GM18861 (cell line): Measurements from ENCODE around the gene LHX4.

Experiments used
- ATAC-seq: cut with Tn5 transposase; IDR thresholded peaks from one replicate; pipeline ENCODE4 v1.9.1; 2021; ENCODE audit not compliant: unreplicated experiment

The LHX4 gene

GRCh38 chr1:180256341-180257027 lies 26.4 kb downstream of the LHX4 start:
- ATAC-seq, result no peak

DNA sequence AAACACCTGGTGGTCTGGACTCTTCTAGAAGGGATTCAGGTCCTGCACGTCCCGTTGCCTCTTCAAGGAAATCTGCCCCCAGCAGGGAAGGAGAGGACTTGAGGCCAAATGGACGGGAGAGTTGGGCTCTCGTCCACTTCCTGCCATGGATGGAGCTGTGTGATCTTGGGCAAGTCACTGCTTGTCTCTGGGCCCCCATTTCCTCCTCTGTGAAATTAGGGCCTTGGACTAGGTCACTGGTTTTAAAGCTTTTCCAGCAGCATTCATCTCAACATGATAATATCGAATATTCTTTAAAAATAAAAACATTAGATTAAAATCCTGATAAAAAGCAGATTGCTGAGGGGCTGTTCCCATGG lies 26.9 kb downstream of the LHX4 start:
- no peak for ATAC-seq

GRCh38 chr1:180257486-180257885 lies 27.4 kb downstream of the LHX4 start:
- ATAC-seq, result no peak

- ATAC-seq, result no peak
Measured at GRCh38 chr1:180258290-180258689, 28.2 kb downstream of the LHX4 start.

DNA sequence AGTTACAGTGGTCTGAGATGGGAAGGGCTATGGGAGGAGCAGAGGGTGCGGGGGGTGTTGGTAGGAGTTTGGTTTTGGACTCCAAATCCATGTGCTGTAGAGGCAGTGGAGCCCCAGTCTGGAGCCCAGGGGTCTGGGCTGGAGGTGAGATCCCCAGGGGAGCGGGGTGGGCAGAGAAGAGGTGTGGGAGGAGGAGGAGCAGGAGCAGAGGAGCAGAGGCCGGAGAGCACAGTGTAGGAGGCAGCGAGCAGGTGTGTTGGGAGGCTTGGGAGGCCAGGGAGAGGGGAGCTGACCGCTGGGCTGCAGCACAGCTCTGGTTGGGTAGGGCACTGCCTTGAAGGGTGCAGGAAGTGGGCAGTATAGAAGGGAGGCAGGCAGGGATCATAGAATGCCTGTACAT lies 28.9 kb downstream of the LHX4 start:
- no peak for ATAC-seq

GRCh38 chr1:180259431-180260338 lies 29.6 kb downstream of the LHX4 start:
- no peak for ATAC-seq

- no peak for ATAC-seq
Measured at GRCh38 chr1:180260541-180260940, 30.5 kb downstream of the LHX4 start.

GRCh38 chr1:180261030-180261429 lies 31.0 kb downstream of the LHX4 start:
- ATAC-seq, result no peak

DNA sequence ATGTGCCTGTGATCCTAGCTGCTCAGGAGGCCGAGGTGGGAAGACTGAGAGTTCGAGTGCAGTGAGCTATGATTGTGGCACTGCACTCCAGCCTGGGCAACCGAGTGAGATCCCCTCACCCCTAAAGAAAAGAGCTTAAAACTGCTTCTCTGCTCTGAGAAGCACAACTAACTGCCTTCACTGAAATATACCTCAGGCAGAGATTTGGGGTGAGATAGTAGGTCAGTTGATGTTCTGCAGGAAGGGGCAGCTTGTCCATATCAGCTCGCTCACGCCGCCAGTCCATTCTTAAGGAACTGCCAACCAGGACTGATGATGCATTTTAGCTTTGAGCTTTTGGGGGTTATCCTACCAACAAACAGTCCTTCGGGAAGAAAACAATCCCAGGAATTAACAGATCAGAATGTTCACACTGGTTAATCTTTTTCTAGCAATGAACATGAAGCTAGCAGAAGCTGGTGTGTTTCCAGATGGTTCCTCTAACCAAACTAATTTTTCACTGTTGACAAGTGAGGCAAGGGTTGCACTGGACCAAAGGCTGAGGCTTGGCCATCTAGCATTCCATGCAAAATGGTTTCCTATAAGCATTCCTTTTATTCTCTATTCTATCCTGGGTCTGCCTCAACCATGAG lies 31.6 kb downstream of the LHX4 start:
- ATAC-seq, result no peak

- ATAC-seq, result no peak
Measured at GRCh38 chr1:180262628-180263488, 32.8 kb downstream of the LHX4 start.

GRCh38 chr1:180264595-180264994 lies 34.5 kb downstream of the LHX4 start:
- no peak for ATAC-seq

DNA sequence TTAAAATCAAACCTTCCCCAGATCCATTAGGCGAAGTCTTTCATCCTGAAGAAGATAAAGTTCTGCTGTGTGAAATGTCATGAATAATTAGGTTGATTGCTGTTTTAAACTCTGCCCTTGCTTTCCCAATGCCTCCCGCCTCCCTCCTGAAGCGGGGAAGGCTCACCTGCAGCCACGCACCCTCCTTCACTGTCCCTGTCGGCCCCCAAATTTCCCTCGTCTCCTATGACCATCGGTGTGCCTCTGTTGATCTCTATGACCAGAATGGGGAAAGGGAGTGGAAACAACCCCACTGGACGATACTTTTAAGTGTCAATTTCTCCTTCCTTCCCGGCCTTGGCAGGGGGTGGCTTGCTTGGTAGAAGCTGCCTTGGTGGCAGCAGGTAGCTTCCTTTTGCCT lies 35.1 kb downstream of the LHX4 start:
- ATAC-seq, result no peak

- no peak for ATAC-seq
Measured at GRCh38 chr1:180265871-180266270, 35.8 kb downstream of the LHX4 start.

DNA sequence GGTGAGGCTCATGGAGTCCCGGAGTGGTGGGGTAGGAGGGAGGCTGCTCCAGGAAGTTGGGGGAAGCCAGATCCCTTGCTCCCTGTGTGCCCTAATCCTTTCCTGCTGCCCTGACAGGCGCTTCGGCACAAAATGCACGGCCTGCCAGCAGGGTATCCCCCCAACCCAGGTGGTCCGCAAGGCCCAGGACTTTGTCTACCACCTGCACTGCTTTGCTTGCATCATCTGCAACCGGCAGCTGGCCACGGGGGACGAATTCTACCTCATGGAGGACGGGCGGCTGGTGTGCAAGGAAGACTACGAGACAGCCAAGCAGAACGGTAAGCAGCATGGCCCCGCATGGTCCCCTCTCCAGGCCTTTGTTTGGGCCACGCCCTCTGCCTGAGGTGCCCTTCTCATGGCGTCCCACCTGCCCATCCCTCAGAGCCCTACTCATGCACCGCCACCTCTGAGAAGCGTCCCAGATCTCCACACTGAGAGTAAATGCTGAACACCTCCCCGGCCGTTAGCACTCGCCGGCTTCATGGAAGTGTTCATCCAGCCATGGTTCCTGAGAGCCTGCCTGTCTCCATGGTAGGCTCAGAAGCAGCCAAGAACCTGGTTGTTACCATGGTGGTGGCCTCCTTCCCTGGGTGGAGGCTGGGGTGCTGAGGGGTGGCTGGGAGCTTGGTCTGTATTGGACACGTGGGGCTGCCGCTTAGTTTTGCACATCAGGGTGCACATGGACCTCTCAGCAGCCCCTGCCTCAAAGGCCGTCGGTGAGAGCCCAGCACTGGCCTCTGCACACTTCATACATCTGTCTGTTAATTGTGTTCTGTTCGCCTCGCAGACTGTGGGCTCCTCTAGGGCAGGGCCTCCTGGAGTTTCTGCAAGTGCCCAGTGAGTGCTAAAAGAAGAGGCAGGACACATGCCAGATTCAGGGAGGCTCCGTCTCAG lies 36.5 kb downstream of the LHX4 start:
- ATAC-seq, result no peak

DNA sequence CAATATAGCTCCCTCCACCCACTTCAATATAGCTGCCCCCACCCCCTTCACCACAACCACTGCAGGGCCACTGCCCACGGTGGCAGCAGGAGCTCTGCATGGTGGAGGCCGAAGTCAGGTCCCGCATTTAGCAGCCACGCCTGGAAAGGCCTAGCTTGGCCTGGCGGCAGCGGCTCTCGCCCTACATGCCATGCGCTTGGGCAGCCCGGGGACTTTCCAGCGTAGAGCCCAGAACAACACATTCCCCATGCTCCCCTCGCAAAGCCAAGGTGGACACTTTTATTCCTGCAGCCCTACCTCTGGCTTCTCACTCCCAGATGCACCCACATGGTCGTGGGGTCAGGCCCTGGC lies 37.1 kb downstream of the LHX4 start:
- ATAC-seq, result no peak

- no peak for ATAC-seq
Measured at GRCh38 chr1:180267761-180268555, 37.9 kb downstream of the LHX4 start.

DNA sequence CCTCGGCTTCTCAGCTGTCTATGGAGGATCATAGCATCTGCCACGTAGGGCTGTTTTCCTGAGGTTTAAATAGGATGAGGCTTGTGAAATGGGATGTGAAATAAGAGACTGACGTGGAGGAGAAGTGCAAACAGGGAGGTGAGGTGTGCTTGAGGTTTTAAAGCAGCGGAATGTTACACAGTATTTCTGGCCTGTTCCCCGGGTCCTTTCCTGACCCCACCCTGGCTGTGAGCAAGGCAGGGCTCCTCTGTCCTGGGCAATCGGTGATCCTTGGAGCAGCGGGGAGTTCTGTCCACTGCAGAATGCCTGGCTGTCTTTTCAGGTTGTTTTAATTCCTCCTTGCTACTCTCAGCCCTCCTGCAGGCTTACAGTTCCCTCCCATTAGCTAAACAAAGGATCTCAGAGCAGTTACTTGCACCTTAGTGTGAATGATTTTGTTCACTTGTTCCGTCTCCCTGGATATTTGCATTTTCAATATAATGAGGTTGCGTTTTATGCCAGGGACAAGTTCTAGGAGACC lies 38.6 kb downstream of the LHX4 start:
- ATAC-seq, result no peak

- ATAC-seq, result no peak
Measured at GRCh38 chr1:180269645-180270529, 39.8 kb downstream of the LHX4 start.
